ENCODE results near the gene LRP3.

Gene LRP3

GRCh38 chr19:33238481-33239149 lies 44.5 kb downstream of the LRP3 start:
- no peak for DNase-seq (ENCODE audit: low read depth)

DNA sequence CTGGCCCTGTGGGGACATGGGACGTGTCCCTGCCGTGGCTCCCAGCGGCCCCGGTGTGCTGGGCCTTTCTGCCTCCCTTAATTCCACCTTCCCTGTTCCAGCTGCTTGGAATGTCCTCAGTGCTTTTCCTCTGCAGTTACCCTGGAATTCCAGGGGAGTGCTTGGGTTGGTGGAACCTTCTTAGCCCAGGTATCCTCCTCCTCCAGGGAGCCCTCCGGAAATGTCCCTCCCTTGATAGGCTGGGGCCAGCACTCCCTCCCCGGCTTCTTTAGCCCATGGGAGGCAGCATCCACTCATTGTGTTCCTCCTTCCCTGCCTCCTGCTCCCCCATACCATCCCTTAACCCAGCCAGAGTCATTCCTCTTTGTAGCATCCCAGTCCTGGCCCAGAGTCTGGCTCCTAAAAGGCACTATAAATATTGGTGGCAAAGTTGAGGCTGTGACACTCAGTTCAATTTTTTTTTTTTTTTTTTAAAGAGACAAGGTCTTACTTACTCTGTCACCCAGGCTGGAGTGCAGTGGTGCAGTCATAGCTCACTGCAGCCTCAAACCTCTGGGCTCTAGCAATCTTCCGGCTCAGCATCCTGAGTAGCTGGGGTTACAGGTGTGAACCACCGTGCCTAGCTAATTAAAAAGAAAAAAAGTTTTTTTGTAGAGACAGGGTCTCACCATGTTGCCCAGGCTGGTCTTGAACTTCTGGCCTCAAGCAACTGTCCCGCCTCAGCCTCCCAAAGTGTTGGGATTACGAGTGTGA lies 45.3 kb downstream of the LRP3 start:
- DNase-seq (ENCODE audit: low read depth), result no peak

- no peak for DNase-seq (ENCODE audit: low read depth)
These were observed 46.1 kb downstream of the LRP3 start for GRCh38 chr19:33240181-33240771.

- DNase-seq (ENCODE audit: low read depth), result no peak
These were observed 47.0 kb downstream of the LRP3 start for GRCh38 chr19:33241091-33241529.

DNA sequence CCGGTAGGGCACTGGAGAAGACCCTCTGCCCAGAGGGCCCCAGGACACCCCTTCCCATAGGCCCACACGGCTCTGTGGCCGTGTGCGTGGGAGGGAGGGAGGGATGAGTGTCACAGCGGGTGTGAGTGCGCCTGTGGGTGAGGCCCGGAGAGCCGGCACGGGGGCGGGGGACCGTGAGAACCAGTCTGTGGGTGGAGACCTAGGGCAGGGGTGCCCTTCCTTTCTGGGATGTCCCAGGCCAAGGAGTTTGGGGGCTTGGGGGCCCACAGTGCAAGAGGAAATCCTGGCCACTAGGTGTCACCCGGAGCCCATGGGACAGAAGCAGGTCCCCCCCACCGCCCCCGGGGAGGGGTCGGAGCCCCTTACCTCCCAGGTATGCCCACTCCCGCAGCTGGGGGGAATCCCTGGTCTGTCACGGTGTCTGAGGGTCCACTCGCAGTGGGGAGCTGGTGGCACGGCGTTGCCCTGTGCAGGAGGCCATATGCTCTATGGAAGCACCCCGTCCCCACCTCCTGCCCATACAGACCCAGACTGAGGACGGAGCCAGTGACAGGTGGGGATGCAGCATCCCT lies 47.5 kb downstream of the LRP3 start:
- DNase-seq (ENCODE audit: low read depth), result no peak

DNA sequence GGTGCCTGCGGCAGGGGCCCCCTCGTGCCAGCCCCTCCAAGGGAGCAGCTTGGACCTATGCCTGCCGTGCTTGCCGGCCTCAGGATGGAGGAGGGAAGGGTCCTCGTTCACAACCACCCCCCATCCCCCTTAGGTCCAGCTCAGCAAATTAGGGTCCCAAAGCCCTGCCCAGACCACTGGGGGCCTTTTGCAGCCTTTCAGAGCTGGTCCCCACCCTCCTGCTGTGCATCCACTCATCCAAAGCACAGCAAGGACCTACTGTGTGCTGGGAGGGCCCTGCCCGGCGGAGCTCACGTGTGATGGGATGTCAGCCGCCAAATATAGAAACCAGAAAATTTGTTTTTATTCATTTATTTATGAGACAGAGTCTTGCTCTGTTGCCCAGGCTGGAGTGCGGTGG lies 48.0 kb downstream of the LRP3 start:
- no peak for DNase-seq (ENCODE audit: low read depth)

DNA sequence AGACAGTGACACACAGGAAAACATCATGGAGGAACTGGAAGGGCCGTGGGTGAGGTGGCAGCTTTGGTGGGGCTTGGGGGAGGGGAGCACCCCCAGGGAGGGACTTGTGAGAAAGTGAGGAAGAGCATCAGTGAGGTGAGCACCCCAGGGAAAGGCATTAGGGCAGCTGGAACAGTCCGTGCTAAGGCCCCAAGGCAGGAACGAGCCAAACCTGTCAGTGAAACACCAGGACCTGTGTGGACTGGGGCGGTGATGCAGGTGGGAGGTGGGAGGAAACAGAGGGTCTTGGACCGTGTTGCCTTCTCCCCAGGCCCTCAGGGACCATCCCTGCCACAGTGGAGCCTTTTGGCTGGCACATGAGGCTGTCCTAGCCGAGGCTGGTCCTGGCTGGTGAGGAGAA lies 48.8 kb downstream of the LRP3 start:
- DNase-seq (ENCODE audit: low read depth), result no peak

- no peak for DNase-seq (ENCODE audit: low read depth)
These were observed 52.0 kb downstream of the LRP3 start for GRCh38 chr19:33245948-33246708.

DNA sequence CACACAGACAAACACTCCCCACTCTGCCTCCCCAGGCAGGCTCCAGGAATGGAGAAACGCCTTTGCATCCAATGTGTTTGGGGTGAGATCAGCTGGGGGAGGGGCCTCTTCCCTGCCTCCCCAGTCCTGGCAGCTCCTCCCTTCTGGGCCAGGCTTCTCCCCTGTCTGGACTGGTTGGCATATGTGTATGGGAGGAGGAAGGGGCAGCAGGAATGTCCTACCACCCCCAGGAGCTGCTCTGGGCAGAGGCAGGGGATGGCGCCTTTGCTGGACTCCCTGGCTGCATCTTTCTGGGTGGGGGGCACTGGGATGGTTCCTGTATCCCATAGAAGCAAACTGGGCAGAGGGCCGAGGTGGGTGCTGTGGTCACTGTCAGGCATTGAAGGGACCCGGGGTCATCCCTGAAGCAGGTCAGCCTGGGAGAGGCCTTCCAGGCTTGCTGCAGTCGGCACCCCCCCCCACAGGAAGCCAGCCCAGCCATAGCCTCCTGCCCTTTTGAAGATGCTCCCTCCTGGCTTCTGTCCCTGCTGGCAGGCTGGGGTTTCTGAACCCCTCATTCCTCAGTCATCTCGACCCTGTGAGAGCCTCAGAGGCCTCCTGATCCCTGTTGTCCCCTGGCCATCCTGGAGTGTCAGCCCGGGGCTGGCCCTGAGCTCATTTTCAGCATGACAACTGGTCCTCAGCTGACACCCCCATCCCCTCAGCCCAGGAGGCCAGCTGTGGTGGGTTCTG lies 52.7 kb downstream of the LRP3 start:
- DNase-seq (ENCODE audit: low read depth), result no peak

DNA sequence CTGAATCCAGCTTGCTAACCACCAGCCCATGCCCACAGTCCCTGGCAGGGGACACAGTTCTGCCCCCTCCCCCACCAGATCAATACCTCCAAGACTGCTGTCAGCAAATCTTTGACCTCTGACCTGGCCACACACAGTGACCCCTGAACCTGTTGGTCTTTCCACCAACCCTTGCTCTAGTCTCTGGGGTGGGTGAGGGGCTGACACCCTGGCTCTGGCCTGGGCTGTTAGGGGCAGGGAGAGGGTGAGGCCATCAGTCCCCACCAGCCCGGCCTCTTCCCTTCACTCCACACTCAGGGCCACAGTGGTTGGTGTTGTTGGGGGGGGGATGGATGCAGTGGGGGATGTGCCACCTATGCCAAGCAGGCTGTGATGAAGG lies 53.3 kb downstream of the LRP3 start:
- DNase-seq (ENCODE audit: low read depth), result no peak

DNA sequence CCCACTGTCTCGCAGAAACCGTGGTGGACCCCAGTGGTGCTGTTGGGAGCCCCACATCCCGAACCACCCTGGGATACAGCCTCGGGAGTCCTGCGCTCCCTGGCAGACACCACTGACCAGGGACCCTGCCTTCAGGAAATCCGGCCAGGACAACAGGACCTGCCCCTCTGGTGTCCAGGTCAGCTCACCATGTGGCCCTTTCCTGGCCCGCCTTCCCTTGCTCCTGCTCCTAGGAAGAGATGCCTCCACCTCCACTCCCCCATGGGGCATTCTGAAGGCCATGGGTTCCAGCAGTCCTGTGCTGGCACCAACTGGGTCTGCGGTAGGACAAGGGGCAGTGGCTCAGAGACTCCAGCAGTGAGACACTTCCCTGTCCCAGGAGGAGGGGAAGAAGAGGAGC lies 54.0 kb downstream of the LRP3 start:
- no peak for DNase-seq (ENCODE audit: low read depth)

- no peak for DNase-seq (ENCODE audit: low read depth)
These were observed 54.4 kb downstream of the LRP3 start for GRCh38 chr19:33248553-33248953.

DNA sequence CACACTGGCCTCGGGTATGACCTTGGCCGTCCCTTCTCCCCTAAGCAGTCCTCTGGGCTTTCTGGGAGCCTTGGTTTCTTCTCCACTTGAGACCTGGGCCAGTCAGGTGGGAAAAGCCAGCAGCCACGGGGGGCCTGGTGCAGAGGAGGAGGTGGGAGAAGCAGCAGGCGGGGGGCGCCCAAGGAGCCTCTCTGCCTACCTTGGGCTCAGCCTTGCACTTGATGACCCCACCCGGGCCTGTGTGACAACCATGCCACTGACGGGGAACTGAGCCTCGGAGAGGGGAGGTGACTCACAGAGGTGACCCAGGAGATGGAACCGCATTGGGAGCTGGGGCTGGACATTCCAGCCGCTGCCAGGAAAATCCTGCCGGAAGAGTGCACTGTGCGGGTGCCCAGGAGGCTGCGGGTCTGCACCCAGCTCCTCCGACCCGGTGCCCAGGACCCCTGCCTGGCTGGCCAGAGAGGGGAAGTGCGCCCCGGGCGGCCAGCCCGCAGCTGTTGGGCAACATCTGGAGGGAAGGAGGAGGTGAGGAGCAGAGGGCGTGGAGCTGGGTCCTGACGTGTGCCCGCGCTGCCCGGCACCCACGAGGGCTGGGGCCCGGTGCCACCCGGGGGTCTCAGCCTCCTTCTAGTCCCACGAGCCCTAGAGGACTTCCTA lies 55.0 kb downstream of the LRP3 start:
- DNase-seq (ENCODE audit: low read depth), result no peak

GRCh38 chr19:33249740-33250366 lies 55.7 kb downstream of the LRP3 start:
- no peak for DNase-seq (ENCODE audit: low read depth)

GRCh38 chr19:33250500-33250899 lies 56.4 kb downstream of the LRP3 start:
- DNase-seq (ENCODE audit: low read depth), result no peak

DNA sequence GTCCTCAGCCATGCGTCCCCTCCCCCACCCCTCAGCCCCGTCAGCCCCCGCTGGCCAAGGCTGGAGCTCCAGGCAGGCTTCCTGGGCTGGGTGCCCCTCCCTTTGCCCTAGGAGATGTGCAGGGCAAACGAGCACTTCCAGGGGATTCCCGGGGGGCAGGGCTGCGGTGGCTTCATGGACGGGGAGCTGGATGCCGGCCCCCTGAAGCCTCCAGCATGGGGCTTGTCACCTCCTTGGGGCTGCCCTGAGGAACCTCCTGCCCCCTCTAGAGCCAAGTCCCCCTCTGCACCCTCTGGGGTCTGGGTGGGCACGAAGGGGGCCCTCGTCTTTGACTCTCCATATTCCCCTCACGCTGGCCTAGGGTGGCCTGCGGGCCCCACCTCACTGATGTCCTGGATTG lies 56.9 kb downstream of the LRP3 start:
- DNase-seq (ENCODE audit: low read depth), result no peak

GRCh38 chr19:33251526-33252090 lies 57.5 kb downstream of the LRP3 start:
- no peak for DNase-seq (ENCODE audit: low read depth)

DNA sequence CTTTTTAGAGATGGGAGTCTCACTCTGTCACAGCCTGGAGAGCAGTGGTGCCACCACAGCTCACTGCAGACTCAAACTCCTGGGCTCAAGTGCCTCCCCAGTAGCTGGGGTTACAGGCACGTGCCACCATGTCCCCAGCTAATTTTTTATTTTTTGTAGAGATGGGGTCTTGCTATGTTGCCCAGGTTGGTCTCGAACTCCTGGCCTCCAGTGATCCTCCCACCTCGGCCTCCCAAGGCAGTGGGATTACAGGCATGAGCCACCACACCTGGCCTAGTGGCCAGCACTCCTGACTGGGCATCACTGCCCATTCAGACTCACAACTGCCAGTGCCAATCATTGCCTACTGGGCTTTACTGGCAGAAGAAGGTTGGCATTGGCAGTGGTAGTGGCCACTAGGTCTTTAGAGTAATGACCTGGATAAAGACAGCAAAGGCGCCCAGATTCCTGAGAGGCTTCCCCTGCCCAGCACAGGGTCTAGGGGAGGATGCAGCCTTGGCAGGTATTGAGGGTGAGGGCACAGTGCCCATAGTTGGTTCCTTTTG lies 58.4 kb downstream of the LRP3 start:
- no peak for DNase-seq (ENCODE audit: low read depth)

- DNase-seq (ENCODE audit: low read depth), result no peak
These were observed 58.8 kb downstream of the LRP3 start for GRCh38 chr19:33252971-33253370.

- no peak for DNase-seq (ENCODE audit: low read depth)
These were observed 60.2 kb downstream of the LRP3 start for GRCh38 chr19:33254245-33254824.
